GM12865 (cell line): Measurements from ENCODE around the gene RASA4B.
"Not testable (repeated sequence)": the region's sequence is repeated elsewhere in the genome, so short reads cannot be mapped to it uniquely, and the experiment has no call there.

Experiments used
- DNase-seq: peaks from one replicate; pipeline ENCODE4 v3.0.0; 2010; ENCODE audit warnings: low read depth
- H3K4me3 ChIP-seq: 2 replicates; pipeline ENCODE4 v1.5.1; 2011; ENCODE audit warnings: mild to moderate bottlenecking, low read depth, low read length, control low read depth

Gene RASA4B

DNA sequence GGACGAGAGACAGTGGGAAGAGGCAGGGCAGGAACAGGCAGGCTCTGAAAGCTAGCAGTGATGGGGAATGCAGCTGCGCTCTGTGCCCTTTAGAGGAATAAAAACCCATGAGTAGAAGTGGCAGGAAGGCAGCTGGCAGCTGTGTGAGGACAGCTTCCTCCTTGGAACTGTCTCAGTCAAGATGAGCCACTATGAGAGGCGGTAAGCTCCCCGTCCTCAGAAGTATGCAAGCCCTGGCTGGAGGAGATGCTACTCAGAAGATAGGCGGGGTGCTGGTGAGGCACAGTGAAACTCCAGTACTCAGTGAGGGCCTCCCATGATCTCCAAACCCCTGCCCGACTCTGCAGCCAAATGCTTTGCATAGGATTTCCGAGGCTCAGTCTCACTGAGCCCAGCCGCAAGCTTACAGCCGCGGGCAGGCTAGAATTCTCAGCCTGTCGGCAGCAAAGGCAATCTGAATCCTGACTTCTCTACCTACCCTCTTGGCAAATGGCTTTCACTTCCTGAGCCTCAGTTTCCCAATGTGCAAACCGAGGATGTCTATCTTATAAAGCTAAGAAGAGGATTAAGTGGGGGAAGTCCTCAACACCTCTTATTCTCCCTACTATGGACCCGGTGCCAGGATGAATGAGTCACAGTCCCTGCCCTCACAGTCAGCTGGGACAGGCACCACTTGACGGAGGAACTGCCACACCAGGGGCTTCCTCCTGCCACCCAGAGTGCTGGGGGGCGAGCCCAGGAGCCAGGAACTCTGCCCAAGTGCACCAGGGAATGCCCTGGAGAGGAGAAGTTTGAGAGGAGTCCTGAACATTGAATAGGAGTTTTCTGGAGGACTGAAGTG is 2.5 kb downstream of the RASA4B start:
- not testable (repeated sequence) for H3K4me3 ChIP-seq, DNase-seq

GRCh38 chr7:102512642-102513221 is 4.8 kb downstream of the RASA4B start:
- peak; percentile 49 for DNase-seq
- peak overlapping the region; percentile 44 for H3K4me3 ChIP-seq

GRCh38 chr7:102511860-102512522 is 5.6 kb downstream of the RASA4B start:
- 0 out of 2 replicates have a peak overlapping the region, but pooled peaks have one; percentile 44 for H3K4me3 ChIP-seq
- not testable (repeated sequence) for DNase-seq

DNA sequence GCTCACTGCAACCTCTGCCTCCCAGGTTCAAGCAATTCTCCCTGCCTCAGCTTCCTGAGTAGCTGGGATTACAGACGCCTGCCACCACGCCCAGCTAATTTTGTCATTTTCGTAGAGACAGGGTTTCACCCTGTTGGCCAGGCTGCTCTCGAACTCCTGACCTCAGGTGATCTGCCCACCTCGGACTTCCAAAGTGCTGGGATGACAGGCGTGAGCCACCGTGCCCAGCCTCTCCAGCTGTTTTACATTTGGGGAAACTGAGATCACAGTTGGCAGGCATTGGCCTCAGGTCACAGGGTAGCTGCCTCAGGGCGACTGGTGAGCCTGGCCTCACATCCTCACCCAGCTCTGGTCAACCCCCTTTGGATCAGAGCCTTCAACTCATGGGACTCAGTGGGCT is 7.0 kb downstream of the RASA4B start:
- H3K4me3 ChIP-seq, DNase-seq: not testable (repeated sequence)

GRCh38 chr7:102507410-102508088 is 10.0 kb downstream of the RASA4B start:
- not testable (repeated sequence) for DNase-seq

GRCh38 chr7:102505298-102506185 is 12.0 kb downstream of the RASA4B start:
- H3K4me3 ChIP-seq, DNase-seq: not testable (repeated sequence)

More at GRCh38 chr7:102507410-102508088, 10.0 kb downstream of the RASA4B start:
- not testable (repeated sequence) for H3K4me3 ChIP-seq

DNA sequence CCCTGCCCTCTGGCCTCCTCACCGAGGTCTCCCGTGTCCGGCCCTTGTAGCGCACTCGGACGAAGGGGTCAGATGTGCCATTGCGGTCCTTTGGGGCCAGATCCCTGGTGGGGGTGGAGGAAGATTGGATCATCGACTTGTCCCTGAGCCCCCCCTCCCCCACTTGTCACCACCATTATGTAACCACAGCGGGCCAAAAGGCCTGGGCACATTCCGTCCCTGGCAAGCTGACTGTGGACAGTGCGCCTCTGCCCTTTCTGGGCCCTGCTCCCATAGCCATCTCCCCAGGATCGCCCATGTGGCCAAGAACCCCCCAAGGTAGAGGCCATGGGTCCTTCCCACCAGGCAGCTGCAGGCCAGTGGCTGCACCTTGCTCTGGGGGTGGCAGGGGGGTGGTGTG is 14.4 kb downstream of the RASA4B start:
- not testable (repeated sequence) for DNase-seq, H3K4me3 ChIP-seq

- H3K4me3 ChIP-seq, DNase-seq: not testable (repeated sequence)
These were observed 19.3 kb downstream of the RASA4B start for GRCh38 chr7:102498321-102498720.

- not testable (repeated sequence) for H3K4me3 ChIP-seq, DNase-seq
These were observed 20.3 kb downstream of the RASA4B start for GRCh38 chr7:102497308-102497707.

DNA sequence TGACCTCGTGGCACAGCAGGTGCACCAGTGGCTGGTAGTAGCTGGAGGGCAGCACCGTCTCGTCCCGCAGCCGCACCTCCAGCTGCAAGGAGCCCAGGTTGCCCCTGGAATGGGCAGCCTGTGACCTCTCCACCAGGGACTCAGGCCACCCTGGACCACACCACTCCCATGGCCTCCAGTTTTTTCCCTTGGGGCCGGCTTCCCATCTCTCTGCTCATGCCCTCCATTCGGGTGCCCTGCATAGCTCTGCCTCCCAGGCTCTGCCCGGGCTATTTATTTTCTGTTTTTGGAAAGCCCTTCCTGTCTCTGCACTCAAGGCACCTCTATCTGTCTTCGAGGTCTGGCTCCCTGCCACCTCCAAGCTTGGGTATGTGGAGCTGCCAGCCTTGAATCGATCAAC is 20.7 kb downstream of the RASA4B start:
- not testable (repeated sequence) for H3K4me3 ChIP-seq, DNase-seq

GRCh38 chr7:102494473-102495149 is 23.0 kb downstream of the RASA4B start:
- not testable (repeated sequence) for DNase-seq, H3K4me3 ChIP-seq

- H3K4me3 ChIP-seq, DNase-seq: not testable (repeated sequence)
These were observed 23.6 kb downstream of the RASA4B start for GRCh38 chr7:102494026-102494425.

DNA sequence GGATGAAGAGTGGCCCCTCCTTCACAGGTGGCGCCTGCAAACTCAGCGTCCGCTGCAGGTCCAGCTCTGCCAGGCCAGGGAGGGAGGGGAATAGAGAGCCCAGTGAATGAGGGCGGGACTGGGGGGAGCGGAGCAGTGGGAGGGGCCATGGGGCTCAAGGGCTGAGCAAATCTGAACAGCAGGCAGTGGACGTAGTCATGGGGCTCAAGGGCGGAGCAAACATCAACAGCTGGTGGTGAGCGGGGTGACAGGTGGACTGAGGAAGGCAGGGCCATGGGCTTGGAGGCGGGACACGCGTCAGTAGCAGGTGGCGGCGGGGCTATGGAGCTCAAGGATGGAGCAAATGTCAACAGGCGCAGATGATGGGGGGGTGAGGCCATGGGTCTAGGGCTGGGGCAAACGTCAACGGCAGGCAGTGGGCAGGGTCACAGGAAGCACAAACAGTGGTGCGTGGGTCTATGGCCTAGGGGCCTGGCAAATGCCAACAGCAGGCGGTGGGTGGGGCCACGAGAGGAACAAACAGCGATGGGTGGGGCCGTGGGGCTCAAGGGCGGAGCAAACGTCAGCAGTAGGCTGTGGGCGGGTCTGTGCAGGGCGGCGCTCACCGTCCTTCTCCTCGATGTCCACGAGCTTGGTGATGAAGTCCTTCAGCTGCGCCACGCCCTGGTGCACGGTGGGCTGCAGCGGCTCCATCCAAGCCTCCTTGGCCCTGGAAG is 24.2 kb downstream of the RASA4B start:
- not testable (repeated sequence) for H3K4me3 ChIP-seq, DNase-seq

DNA sequence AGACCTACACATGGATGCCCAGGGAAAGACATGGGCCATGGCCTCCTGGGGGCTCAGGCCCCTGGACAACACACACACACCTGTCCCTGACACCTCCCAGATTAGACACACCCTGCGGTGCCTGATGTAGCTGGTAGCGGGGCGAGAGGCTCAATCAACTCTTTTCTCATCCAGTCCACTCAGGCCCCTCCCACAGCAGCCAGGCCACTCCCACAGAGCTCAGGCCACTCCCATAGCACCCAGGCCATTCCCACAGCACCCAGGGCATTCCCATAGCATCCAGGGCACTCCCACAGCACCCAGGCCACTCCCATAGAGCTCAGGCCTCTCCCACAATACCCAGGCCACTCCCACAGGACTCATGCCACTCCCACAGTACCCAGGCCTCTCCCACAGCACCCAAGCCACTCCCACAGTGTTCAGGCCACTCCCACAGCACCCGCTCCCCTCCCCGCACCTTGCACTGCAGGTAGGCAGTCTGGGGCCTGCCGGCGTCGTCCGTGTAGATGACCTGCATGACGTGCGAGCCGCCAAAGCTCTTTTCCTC is 27.0 kb downstream of the RASA4B start:
- H3K4me3 ChIP-seq, DNase-seq: not testable (repeated sequence)

DNA sequence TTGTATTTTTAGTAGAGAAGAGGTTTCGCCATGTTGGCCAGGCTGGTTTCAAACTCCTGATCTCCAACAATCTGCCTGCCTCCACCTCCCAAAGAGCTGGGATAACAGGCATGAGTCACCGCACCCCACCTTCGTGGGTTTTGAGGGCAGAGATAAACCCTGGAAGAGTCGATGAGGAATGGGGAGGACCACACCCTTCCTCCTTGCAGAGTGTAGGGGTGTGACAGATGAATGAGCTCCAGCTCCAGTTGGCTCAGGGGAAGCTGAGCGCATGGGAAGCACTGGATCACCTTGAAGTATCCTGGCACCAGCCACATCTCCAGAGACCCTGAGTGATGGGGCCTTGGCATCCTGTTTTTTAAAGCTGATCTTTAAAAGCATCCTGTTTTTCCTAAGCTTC is 33.3 kb downstream of the RASA4B start:
- DNase-seq, H3K4me3 ChIP-seq: not testable (repeated sequence)

- not testable (repeated sequence) for DNase-seq, H3K4me3 ChIP-seq
These were observed 35.6 kb downstream of the RASA4B start for GRCh38 chr7:102481962-102482361.
